PC-9 (cell line): Measurements from ENCODE around the gene NBEA.

Experiments used
- CTCF ChIP-seq: fragments of 200-600 bp; sonication (generic); conservative IDR thresholded peaks from 2 replicates; pipeline ENCODE4 v1.6.1; 2017; ENCODE audit warnings: mixed run types, antibody characterized with exemption, mild to moderate bottlenecking, moderate library complexity
- EZH2 ChIP-seq: fragments of 200-600 bp; sonication (generic); IDR thresholded peaks from 2 replicates; pipeline ENCODE4 v1.8.0; 2017; ENCODE audit warnings: antibody characterized with exemption, low read depth

DNA sequence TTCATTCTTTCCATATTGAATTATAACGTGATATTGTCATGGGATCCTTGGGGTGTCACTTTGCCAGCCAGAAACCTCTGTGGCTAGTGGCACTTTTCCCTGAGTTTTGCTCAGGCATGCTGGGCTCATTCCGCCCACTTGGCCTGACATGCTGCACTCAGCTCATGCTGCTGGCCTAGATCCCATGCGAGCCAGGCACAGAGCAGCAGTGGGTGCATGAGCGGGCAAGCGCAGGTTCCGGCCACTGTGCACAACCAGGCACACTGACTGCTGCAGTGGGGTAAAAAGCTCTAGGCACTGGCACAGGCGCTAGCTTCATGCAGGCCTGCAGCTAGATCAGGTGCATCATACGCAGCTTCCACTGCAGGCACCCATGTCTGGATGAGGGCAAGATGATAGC, 313.2 kb downstream of the NBEA start:
- TF ChIP-seq CTCF, result no peak
- TF ChIP-seq EZH2, result no peak
